Measurements from ENCODE around the gene SLC51B.

The SLC51B gene

GRCh38 chr15:65066635-65067316, 21.6 kb downstream of the SLC51B start:
- no peaks in the 10 kb centered on the region for H3K4me1 ChIP-seq (ENCODE audit: insufficient read depth, poor library complexity, severe bottlenecking)
- no peaks in the 10 kb centered on the region for H3K36me3 ChIP-seq (ENCODE audit: low read depth)
- ATAC-seq (ENCODE audit: low read depth): no peak
- peak; percentile 62 for DNase-seq (ENCODE audit: low spot score)
- H3K27me3 ChIP-seq (ENCODE audit: insufficient read depth, poor library complexity, severe bottlenecking): peaks cover 30% of the 10 kb centered on the region
- no peaks in the 10 kb centered on the region for H3K9me3 ChIP-seq (ENCODE audit: severe bottlenecking)
- no peak overlapping the region for H3K4me3 ChIP-seq (ENCODE audit: severe bottlenecking)
- H3K27ac ChIP-seq (ENCODE audit: poor library complexity, severe bottlenecking): no peak overlapping the region
- TF ChIP-seq CTCF (IDR thresholded peaks at IDR 0.05; ENCODE audit: poor library complexity, severe bottlenecking): no peak

GRCh38 chr15:65067317-65067644, 22.1 kb downstream of the SLC51B start:
- TF ChIP-seq CTCF (IDR thresholded peaks at IDR 0.05; ENCODE audit: poor library complexity, severe bottlenecking): no peak
- no peaks in the 10 kb centered on the region for H3K36me3 ChIP-seq (ENCODE audit: low read depth)
- H3K27me3 ChIP-seq (ENCODE audit: insufficient read depth, poor library complexity, severe bottlenecking): peaks cover 30% of the 10 kb centered on the region
- no peak overlapping the region for H3K4me3 ChIP-seq (ENCODE audit: severe bottlenecking)
- no peaks in the 10 kb centered on the region for H3K9me3 ChIP-seq (ENCODE audit: severe bottlenecking)
- H3K27ac ChIP-seq (ENCODE audit: poor library complexity, severe bottlenecking): no peak overlapping the region
- no peaks in the 10 kb centered on the region for H3K4me1 ChIP-seq (ENCODE audit: insufficient read depth, poor library complexity, severe bottlenecking)
- ATAC-seq (ENCODE audit: low read depth) (no peak), DNase-seq (ENCODE audit: low spot score) (no peak)

GRCh38 chr15:65067645-65068402, 22.6 kb downstream of the SLC51B start, which contains the start of gene RASL12:
RASL12 (minus strand) TSS chr15:65067991; CDS start chr15:65067835, 156 bp downstream.
- H3K9me3 ChIP-seq (ENCODE audit: severe bottlenecking): no peaks in the 10 kb centered on the region
- no peak within 1 kb of the TSS for H3K27ac ChIP-seq (ENCODE audit: poor library complexity, severe bottlenecking)
- peaks cover 30% of the 10 kb centered on the region for H3K27me3 ChIP-seq (ENCODE audit: insufficient read depth, poor library complexity, severe bottlenecking)
- no peak within 1 kb of the TSS for H3K4me3 ChIP-seq (ENCODE audit: severe bottlenecking)
- H3K36me3 ChIP-seq (ENCODE audit: low read depth): no peaks in the 10 kb centered on the region
- ATAC-seq (ENCODE audit: low read depth) (0 out of 3 replicates have a peak, but pooled peaks have one; percentile 17), DNase-seq (ENCODE audit: low spot score) (peak; percentile 69)
- TF ChIP-seq CTCF (IDR thresholded peaks at IDR 0.05; ENCODE audit: poor library complexity, severe bottlenecking): no peak
- no peaks in the 10 kb centered on the region for H3K4me1 ChIP-seq (ENCODE audit: insufficient read depth, poor library complexity, severe bottlenecking)

- DNase-seq (ENCODE audit: low spot score) (no peak), ATAC-seq (ENCODE audit: low read depth) (no peak)
- H3K36me3 ChIP-seq (ENCODE audit: low read depth): no peaks in the 10 kb centered on the region
- no peak for TF ChIP-seq CTCF (IDR thresholded peaks at IDR 0.05; ENCODE audit: poor library complexity, severe bottlenecking)
- no peaks in the 10 kb centered on the region for H3K9me3 ChIP-seq (ENCODE audit: severe bottlenecking)
- H3K4me3 ChIP-seq (ENCODE audit: severe bottlenecking): no peak overlapping the region
- H3K4me1 ChIP-seq (ENCODE audit: insufficient read depth, poor library complexity, severe bottlenecking): no peaks in the 10 kb centered on the region
- no peak overlapping the region for H3K27ac ChIP-seq (ENCODE audit: poor library complexity, severe bottlenecking)
- H3K27me3 ChIP-seq (ENCODE audit: insufficient read depth, poor library complexity, severe bottlenecking): peaks cover 30% of the 10 kb centered on the region
These were observed 23.2 kb downstream of the SLC51B start for GRCh38 chr15:65068403-65068788.

GRCh38 chr15:65069179-65069578, 24.0 kb downstream of the SLC51B start:
- DNase-seq (ENCODE audit: low spot score) (no peak), ATAC-seq (ENCODE audit: low read depth) (0 out of 3 replicates have a peak, but pooled peaks have one; percentile 6)
- Histone ChIP-seq H3K27ac (ENCODE audit: poor library complexity, severe bottlenecking) (no peak overlapping the region), H3K9me3 (ENCODE audit: severe bottlenecking) (no peaks in the 10 kb centered on the region), H3K4me1 (ENCODE audit: insufficient read depth, poor library complexity, severe bottlenecking) (no peaks in the 10 kb centered on the region), H3K4me3 (ENCODE audit: severe bottlenecking) (no peak overlapping the region), H3K27me3 (ENCODE audit: insufficient read depth, poor library complexity, severe bottlenecking) (peaks cover 30% of the 10 kb centered on the region), H3K36me3 (ENCODE audit: low read depth) (no peaks in the 10 kb centered on the region)
- TF ChIP-seq CTCF (IDR thresholded peaks at IDR 0.05; ENCODE audit: poor library complexity, severe bottlenecking): no peak
